GM19397 (cell line): ENCODE results near the gene MBD2.
A peak's percentile ranks its signal among the peaks of the same experiment; 100 is the strongest.

Experiments
- ATAC-seq: cut with Tn5 transposase; IDR thresholded peaks from one replicate; pipeline ENCODE4 v1.9.1; 2021; ENCODE audit warnings: mild to moderate bottlenecking, moderate library complexity; ENCODE audit not compliant: unreplicated experiment

MBD2 gene

DNA sequence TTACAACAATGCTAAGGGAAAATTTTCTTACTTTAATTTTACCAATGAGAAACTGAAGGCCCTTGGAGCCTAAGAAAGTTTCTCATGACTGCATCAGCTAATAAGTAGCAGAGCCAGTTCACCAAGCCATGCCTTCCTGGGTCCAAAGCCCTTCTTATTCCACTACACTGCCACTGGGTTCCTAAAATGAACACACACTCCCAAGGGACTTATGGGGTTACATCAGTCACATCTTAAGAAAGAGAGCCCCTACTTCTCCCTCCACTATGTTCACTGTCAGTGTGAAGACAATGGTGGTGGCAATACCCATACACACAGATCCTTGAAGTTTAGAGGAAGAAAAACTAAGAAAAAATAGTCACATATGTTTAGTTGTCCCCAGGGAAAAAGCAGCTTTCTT, 20.6 kb downstream of the MBD2 start:
- ATAC-seq: peak; percentile 64

DNA sequence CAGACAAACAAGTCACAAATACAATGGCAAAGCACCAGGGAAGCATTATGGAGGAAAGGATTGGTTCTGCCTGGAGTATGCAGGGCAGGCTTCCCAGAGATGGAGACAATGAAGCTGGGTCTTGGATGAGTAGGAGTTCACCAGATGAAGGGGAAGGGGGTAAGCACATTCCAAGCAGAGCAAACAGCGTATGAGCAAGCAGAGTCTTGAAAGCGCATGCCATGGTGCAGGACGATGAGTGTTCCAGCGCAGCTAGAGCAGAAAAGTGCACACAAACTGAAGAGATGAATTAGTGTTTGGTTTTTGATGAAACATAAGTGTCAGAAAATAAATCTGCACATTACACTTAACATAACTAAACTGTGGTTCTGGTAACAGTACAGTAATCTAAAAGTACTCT, 21.6 kb downstream of the MBD2 start:
- no peak for ATAC-seq

DNA sequence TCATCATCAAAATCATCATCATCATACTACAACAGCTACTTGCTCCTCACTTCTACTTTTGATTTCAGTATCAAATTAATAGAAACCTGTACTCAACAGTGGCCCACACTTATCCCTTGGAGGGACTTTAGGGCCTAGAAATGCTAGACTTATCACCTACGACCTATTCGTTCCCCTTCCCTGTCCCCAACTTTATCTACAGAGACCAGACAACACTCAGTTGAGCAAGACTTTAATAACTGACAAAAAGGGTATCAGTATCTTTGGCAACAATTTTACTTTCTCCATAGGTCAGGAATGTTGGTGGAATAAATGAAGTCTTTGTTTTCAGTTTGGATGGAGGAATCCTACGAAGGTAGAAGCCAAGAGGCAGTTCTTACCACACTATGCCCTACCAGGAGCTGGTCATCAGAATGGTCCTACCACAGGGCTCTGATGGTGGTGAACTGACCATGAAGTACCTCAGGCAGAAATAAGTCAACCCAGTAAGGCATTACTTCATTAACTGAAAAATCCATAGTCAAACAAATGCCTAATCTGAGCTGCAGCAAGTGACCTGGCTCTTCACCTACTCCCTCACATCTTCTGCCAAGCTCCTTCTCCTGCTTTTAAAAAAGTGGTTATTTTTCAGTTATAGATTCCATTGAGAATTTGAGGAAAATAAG, 26.6 kb downstream of the MBD2 start:
- ATAC-seq: no peak

DNA sequence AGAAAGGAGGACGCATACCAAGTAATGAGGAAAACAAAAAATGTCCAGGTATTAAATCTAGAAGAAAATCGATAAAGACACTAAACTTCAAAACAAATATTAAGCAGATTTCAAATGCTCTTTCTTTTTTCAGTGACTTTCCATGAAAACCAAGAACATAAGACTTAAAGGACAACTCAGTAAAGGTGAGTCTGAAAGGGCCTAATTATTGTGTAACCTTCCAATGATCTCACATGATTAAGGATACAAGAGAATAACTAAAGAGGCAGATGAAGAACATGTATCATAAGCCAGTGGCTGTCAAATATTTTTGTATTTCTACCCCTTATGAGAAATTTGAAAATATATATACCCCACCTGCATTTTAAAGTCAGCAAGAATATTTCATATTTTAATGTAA, 30.7 kb downstream of the MBD2 start:
- ATAC-seq: no peak

DNA sequence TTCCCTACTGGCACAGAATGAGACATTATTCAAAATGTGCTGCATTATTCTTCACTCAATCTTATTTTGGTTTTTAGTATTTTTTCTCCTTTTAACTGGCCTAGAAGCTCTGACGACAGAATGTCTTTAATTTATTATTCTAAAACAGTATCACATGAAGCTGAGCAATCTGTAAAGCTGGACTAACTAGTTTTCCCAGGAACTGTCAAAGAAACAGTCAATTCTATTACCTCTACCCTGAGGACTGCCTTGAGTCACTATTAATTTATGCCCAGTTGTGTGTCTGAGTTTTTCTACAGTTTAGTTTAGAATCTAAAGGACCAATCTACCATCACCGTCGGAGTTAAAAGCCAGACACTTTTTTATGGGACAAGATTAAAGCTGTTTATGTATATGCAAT, 31.6 kb downstream of the MBD2 start:
- ATAC-seq: no peak

DNA sequence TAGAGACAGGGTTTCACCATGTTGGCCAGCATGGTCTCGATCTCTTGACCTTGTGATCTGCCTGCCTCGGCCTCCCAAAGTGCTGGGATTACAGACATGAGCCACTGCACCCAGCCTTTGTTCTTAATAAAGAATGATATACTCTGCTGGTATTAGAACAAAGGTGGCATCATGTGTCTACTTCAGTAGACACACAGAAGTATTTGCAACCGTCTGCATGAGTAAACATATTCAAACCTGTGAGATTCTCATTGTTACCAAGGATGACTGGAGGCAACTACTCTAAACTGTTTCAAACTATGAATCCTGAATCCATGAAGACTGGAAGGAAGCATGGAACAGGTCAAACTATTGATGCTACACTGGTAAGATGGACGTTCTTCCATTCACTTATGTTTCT, 32.1 kb downstream of the MBD2 start:
- no peak for ATAC-seq

DNA sequence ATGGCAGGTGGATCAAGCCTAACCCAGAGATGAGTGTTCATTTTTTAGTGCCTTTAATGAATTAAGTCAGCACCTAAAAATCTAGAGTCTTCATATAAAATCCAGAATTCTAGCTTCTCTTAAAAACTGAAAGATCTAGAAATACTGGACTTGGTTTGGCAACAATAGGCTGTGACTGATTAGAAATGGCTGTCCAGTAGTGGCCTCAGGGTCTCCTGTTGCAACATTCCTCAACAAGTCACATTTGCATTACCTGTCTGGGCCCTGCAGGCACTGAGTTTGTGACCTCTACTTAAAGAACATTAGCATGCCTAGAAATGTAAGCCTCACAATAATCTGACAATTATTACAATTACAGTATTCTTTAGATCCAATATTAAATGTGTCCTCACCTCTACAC, 33.1 kb downstream of the MBD2 start:
- no peak for ATAC-seq

DNA sequence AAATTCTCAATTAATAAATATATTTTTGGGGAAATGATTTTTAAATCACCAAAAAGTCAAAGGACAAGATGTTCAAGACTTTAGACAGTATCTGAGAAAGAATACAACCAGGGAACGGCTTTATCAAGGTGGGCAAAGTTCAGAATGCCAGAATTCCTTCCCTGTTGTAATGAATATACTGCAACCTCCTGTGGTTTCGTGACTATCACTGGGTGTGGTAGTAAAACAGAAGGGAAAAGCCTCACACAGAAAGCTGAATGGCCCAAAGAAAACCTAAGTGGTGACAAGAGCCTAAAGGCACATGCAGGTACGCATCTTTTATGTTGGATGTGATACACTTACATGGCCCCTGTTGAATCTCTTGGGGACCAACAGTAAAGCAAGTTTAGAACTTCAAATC, 37.1 kb downstream of the MBD2 start:
- ATAC-seq: no peak

DNA sequence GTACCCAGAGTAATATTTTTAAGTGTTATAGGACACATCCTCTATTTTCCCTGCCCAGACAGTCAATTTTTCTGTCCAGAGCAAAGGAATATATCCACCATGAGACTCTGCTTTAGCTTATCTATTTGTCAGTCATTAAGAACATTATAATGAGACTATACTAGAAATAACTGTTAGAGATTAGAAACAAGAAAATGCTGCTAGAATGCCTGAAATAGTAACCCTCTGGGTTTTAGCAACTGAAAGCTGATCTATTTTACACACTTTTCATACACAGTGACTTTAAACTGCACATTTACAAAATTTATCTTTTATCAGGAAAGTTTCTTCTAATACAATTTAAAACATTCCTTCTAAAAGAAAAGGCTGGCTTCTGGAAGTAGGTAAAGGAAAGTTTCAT, 39.6 kb downstream of the MBD2 start:
- ATAC-seq: no peak

DNA sequence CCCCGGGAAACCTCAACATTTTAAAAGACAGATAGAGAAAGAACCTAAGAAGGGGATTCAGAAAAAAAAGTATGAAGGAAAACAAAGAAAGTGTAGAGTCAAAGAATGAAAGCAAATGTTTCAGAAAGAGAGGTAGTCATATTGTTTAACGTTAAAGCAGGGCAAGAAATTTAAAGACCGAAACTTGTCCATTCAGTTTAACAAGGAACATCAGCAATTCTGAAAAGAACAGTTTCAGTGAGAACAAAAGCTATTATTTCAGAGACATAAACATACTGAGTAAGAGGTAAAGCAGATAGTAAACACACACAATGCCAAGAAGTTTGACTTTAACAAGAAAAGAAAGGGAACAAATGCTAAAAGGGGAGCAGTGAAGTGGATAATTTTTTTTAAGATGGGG, 41.1 kb downstream of the MBD2 start:
- no peak for ATAC-seq

DNA sequence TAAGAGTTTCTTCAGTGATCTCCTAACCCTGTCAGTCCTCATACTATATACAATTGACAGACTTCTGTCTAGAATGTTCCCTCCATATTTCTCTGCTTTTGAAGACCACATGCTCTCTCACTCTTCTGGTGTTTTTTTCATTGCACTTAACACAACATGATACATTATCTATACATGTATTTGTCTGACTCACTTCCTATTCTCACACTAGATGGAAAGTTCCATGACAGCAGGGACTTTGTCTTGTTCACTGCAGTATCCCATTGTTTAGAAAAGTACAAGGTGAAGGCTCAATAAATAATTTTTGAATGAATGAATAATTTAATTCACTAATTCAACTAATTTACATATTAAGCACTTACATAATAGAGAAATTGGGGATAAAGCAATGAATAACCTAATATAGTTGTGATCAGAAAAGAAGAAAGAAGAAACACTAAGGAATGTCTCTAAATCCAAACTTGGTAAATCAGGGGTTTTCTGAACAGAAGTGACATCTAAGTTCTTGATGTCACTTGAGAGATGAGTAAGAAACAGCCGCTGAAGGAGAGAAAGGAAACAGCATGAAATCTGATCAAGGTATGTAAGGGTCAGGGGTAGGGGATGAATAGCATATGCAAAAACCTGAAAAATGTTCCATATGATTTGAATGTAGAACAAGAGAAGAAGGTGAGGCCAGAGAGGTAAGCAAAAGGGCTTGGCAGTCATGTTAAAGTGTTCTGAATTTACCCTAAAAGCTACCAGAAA, 42.4 kb downstream of the MBD2 start:
- ATAC-seq: peak; percentile 52

DNA sequence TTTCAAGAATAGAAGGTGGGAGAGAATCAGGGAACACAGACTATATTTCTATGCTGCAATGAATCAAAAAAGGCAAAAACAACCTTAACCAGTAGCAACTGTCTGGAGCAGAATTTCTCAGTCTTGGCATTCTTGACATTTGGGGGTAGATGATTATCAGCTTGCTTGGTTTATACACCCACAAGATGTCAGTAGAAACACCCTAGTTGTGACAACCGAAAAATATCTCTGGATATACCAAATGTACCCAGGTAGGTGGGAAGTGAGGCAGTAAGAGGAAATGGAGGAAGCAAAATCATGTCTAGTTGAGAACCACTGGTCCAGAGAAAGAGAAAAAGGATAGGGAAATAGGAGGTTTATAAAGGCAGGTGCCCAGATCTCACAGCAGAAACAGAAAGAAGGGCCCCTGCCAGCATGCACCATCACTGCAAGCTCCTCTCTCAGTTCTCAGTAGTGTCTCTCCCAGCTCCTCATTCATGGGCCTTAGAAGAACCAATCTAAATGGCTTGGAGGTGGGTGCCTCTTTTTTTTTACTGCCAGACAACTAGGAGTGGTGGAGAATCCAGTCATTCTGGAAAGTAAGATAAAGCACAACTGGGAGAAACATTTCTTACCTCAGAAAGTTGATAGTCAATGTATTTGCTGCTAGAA, 50.4 kb downstream of the MBD2 start:
- ATAC-seq: peak; percentile 54

DNA sequence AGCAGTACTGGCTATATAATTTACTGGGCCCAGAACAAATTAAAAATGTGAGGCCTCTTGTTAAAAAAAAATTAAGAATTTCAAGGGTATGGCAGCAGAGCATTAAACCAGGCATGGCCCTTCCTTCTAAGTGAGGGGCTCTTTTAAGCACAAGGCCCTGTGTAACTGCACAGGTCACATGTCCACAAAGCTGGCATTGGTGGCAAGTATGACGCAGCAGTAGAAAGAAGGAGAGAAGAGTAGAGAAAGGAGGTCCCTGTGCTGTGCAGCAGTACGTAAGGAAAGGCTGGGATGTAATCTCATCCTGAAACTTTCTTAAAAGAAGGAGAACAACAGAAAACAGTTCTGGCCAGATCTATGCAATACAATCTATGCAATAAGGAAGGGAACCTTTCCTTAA, 51.2 kb downstream of the MBD2 start:
- ATAC-seq: no peak

DNA sequence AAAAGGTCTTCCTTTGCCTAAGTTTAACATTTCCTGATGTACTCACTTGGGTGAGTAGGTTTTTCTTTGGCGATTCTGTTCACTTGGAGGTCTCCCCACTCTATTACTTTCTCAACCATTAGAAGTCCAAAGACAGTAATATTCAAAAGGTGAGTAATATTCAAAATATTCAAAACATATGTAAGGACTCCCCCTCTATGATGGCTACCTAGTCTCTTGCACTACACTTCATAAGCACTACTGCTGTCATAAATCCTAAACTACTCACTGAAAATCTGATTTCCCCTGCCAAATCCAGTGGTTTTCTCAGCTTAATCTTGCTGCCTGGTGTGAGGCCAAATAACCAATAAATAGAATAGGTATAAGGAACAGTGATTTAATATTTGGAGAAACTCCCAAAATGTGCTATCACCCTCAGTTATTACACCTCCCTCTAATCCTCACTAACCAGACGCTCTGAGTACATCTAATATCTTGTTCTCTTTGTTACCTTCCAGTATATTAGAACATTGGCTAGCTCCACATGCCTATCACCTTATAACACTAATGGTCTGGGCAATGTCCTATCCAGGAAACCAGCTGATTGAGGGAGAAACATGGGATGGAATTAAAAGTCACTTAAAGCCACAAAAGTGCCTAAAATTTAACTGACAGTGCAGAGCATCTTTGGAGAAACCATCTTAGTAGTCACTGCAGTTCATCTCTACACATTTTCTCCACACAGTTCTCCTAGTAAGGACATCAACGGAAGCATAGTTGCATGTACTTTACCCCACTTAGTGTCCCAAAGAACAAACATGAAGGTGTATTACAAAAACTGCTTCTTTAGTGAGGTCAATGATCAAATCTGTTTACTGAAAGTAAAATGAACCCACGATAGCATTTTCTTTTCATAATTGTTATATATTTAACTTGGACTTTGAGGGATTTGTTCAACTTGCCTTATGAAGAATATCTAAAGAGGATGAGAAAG, 54.8 kb downstream of the MBD2 start:
- ATAC-seq: no peak

DNA sequence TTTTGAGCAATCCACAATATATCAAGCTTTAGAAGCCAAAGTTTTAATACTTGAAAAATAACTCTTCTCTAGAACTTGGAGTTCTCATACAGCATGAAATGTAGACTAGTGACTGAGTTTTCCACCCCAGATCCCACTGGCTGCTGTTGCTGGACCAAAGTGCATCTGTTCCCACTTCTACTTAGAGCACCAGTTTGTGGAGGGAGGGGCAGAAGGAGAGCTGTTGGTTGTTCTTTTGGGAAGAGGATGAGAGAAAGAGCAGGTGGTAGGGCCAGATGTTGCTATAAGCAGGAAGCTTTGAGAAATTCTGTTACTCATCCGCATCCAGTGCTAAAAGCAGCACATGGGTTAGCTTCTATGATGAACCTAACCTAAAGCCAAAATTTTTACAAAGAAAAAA, 59.0 kb downstream of the MBD2 start:
- no peak for ATAC-seq

DNA sequence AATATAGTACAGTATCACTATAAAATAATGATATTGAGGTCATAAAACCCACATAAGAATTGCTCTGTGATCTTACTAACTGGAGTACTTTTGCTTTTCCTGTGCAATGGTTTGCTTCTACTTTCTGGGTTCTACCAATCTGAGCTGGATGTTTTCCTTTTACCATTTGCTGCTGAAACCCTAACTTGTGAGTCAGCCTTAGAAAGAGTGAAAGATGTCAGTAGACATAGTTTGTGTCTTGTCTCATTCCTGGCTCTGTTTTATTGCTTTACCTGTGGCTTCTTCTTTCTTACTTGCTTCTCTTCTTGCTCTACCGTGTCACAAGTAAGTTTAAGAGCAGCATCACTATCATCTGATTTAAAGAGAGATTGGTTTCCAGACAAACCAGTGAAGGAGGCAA, 61.0 kb downstream of the MBD2 start:
- no peak for ATAC-seq

DNA sequence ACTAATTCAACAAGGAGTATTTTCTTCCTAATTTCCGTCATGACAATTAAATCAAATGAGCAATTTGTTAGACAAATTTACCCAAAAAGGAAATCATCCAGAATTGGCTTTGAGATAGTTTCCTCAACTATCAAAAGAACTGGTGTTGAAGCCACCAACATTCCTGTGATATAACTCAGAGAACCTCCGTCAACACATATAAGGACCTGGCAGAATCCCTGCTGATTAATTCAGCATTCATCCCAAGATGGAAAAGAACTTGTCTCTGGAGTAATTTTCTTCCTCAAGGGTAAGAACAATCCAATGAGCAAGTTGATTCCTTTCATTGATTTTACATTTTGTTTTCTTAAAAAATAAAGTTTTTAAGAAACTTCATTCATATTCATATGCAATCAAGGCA, 62.0 kb downstream of the MBD2 start:
- no peak for ATAC-seq

DNA sequence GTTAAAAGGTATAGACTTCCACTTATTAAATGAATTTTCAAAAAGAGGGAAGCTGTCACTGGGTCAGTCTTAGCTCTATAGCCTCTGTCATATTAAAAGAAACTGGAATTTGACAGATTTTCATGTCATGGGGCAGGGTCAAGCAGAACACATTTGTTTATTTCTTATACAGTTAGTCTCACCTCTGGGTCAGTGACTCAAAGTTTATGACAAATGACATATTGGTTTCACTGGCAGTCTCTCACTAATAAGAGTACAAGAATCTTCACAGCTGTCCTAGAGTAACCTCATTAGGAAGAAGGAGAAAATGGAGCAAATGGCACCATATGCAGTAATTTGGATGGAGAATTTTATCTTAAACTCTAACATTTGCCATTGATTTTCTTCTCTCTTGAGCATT, 63.2 kb downstream of the MBD2 start:
- no peak for ATAC-seq

DNA sequence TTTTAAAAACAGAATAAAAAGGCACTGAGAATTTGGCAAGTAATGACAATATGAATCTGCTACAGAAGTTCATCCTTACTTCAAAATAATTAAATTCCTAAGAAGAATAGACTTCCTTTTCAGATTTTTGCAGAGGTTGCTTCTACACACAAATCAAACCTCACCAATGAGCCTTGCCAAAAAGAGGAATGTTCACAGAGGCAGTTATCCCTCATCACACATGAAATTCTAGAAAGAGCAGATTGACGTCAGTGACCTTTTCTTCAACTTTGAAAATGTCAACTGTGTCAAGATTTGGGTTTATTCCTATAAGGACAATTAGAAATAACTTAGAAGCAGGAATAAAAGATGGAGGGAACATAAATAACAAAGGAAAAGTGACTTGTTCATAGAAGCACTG, 64.6 kb downstream of the MBD2 start:
- ATAC-seq: no peak

DNA sequence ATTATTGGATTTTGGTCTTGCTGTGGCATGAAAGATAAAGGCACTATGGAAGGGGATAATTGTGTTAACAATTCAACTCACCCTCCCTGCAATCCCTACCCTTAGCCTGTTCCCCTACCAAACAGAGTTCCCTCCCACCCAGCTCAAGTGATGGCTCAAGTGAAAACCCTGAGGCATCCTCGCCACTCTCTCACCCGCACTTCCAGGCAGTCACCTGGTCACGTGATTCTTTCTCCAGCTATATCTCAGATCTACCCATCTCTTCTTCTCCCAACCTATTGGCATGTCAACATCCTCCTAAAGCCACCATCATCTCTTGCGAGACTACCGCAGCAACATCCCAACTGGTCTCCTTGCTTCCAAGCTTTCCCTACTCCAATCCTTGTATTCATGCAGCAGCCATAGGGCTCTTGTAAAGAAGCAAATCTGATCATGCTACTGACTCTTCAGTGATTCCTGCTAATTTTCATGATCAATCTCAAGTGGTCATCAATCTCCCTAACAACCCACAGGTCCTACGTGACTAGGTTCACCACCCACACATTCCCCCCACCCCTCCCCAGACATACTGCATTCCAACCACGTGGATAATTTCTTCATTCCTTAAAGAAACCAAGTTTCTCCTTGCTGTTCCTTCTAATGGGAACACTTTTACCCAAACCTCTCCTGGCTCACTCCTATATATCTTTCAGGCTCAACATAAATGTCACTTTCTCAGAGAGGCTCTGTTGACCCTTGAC, 66.7 kb downstream of the MBD2 start:
- no peak for ATAC-seq

DNA sequence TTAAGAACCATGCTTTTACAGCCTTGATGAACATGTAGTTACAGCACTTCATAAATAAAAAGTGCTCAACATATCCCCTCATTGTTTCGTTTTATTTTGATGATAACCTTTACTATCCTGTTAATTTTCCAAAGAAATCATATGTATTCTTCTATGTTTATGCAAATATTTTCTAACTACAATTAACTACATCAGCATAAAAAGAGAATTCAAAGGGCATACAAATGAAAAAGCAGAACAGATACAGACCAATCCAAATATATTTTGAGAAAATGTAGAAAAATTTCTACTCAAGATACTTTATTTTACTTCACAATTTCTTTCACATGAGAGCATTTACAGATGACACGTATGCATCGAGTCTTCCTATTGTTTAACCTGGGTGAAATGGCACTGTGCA, 69.1 kb downstream of the MBD2 start:
- no peak for ATAC-seq
